ENCODE measurements around the gene CACNA1E.

CACNA1E gene

DNA sequence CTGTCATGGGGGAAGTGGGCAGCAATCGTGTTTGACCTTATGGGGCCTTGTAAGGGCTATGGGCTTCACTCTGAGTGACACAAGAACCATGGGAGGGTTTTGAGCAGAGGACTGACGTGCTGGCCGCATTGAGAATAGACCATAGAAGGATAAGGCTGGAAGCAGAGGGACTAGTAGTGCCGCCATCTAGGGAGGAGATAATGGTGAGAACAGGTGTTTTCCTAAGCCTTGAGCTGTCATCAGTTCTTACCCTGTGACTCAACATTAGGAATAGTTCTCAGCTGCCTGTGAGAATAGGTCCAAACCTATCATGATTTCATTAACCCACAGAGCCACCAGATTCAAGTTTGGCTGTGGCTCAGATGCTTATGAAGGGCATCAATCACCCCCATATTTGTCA lies 228.5 kb downstream of the CACNA1E start:
- FAIRE-seq, result no peak

DNA sequence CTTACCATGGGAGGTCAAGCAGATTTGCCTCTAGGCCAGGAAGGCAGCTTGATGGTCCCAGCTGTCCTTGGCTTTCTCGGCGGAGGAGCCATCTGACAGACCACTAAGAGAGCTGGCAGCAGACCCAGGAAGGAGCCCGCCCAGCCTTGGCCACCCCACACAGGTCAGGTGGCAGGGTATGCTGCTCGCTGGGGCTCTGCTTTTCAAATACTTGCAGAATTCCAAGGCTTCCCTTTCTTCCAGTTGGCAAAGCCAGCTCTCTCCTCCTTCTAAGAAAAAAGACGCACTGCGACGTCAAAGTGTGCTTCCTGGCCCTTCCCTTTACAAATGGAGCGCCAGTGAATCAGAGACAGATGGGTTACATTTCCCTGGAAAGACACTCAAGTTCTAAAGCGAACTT lies 229.4 kb downstream of the CACNA1E start:
- no peak for FAIRE-seq

DNA sequence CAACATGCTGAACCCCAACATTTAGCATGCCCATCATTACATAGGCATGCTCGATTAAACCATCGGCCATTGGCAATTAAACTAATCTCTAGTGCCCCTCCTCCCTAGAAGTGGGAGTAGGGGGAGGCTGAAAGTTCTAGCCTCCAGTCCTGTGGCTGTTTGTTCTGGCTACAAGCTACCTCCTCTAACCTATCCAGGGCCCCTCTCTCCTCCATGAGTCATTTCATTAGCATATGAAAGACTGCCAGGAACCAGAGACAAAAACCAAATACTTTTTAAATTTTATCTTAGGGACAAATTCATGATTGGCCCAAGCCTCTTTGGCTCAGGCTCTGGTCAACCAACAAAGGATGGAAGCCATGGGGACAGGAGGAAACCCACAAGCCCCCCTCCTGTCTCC lies 231.1 kb downstream of the CACNA1E start:
- FAIRE-seq, result no peak

DNA sequence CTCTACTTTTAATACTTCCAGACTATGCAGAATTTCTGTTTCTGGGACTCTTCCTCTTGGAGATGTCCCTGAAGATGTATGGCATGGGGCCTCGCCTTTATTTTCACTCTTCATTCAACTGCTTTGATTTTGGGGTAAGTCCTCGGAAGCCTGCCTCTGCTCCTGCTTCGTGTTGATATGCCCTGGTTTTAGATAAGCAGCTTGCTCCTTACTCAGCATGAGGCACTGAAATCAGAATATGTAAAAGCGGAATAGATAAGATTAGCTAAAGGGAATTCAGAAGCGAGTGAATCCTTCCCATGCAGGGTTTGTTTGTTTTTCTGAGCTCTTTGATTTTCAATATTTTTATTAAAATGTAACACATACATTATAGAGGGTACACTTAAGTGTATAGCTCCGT lies 234.7 kb downstream of the CACNA1E start:
- FAIRE-seq, result no peak

DNA sequence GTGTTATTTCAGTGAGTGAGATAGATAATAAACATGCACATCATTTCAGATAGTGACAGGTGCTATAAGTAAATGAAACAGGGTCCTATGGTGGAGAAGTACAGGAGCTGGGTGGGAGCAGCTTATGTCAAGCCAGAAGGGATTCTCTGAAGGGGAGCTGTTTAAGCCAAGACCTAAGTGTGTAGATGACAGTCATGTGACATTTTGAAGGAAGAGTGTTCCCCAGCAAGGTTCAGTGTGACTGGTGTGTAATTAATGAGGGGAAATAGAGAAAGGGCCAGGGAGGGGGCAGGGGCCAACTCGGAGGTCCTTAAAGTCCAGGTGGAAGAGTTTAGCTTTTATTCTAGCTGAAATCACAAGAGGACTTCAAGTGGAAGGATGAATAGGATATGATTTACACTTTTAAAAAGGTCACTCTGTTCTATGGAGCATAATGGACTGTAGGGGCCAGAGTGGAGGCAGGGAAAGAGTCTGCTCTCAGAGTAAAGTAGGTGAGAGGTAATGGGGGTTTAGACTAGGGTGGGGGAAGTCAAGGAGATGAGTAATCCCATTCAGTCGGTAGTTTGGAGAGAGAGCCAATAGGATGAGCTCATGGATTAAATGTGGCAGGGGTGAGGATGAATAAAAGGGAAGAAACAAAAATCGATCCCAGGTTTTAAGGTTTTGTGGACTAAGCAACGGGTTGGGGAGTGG lies 243.1 kb downstream of the CACNA1E start:
- no peak for FAIRE-seq

DNA sequence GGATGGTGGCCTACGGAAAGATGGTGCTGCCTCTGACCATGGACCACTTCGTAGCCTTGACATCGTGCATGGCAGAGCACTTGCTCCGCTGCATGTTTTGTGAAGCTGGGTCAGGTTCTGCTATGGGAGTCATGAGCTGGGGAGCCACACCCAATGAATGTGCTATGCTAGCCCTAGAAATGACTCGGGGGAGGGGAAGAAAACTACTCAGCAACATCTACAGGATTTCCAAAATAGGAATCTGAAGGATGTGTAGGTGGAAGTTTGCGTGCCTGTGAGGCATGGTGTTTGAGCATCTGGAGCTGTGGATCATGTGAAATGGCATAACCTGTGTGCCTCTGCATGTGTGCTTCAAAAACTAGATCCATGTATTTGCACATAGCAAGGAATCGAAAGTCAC lies 247.3 kb downstream of the CACNA1E start:
- FAIRE-seq, result no peak

DNA sequence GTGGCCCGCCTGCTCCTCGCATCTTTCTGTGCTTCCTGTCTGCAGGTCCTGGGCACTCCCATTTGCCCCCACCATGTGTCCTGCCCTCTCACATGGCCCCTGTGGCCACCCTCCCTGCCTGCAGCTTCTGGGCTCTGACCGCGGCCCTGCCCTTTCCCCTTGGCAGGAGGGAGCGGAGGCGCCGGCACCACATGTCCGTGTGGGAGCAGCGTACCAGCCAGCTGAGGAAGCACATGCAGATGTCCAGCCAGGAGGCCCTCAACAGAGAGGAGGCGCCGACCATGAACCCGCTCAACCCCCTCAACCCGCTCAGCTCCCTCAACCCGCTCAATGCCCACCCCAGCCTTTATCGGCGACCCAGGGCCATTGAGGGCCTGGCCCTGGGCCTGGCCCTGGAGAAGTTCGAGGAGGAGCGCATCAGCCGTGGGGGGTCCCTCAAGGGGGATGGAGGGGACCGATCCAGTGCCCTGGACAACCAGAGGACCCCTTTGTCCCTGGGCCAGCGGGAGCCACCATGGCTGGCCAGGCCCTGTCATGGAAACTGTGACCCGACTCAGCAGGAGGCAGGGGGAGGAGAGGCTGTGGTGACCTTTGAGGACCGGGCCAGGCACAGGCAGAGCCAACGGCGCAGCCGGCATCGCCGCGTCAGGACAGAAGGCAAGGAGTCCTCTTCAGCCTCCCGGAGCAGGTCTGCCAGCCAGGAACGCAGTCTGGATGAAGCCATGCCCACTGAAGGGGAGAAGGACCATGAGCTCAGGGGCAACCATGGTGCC lies 249.1 kb downstream of the CACNA1E start:
- FAIRE-seq, result no peak

DNA sequence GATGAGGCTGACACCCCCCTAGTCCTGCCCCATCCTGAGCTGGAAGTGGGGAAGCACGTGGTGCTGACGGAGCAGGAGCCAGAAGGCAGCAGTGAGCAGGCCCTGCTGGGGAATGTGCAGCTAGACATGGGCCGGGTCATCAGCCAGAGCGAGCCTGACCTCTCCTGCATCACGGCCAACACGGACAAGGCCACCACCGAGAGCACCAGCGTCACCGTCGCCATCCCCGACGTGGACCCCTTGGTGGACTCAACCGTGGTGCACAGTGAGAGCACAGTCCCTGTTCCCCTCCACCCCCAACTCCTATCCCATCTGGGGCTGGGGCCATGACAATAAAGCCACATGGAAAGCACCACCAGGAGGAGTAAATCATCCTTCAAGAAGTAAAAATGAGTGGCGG lies 250.2 kb downstream of the CACNA1E start:
- no peak for FAIRE-seq

DNA sequence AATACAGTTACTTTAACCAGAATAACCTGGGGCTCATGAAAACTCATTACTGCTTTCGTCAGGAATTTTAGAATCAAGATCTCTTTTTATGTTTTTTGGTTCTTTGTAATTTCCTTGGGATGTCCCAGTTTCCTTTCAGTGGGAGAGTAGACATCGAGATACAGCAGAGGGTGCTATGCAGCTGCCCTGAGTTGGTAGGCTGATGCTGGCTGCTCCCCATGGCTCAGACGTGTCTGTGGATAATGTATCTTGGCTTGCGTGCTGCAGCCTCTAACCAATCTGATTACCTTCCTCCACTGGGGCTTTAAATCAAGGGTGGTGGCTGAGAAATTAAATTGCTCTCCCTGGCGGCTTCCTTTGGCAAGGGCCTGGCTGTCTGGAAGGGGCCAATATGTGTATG lies 253.7 kb downstream of the CACNA1E start:
- FAIRE-seq, result no peak

DNA sequence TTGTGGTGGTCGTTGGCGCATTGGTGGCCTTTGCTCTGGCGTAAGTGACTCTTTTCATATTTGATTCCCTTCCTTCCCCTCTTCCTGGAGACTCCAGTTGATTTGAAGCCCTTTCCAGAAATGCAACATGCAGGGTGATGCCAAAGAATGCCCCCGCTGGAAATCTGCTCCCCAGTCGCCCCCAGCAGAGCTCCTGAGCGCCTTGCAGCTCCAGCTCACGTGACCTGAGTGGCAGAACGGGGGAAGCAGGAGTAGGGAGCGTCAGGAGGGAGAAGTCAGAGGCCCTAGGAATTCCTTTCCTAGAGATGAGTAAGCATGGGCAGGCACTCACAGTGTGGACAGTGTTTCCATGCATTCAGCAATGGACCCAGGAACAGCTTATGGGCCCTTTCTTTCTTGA lies 255.9 kb downstream of the CACNA1E start:
- FAIRE-seq, result no peak

DNA sequence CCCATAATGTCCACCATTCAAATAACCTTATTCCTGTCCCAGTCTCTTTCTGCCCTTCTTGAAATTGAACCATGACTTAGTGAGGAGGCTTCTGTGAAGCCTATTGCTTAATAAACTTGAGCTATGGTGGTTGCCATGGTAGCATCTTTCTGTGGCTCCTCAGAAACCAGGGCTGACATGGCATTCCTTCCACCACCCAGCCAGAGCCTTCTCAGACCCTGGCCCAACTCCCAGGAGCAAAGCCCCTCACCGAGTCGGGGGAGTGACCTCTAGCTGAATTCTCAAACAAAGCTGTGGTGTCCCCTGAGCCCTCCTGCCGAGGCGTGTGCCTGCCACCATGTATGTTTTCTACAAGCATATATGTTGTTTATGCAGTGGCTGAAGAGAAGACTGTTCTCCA lies 259.1 kb downstream of the CACNA1E start:
- FAIRE-seq, result no peak

DNA sequence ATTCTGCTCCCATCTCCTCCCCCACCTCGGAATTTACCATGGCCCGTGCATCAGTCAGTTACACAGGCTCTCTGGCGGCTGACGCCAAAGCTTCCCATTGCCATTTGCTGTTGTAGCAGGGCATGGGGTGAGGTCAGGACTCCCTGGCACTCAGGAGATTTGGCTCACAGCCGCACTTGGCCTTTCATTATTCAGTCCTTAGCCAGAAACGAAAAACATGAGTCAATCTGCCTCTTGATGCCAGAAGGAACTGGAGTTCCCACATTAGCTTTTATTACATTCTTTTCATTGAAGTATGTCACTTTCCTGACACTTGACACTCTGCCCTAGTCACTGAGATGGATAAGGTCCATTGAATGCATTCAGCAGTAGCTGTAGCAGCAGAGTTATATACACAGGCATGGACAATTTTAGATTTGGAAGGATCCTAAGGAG lies 260.6 kb downstream of the CACNA1E start:
- FAIRE-seq, result no peak

DNA sequence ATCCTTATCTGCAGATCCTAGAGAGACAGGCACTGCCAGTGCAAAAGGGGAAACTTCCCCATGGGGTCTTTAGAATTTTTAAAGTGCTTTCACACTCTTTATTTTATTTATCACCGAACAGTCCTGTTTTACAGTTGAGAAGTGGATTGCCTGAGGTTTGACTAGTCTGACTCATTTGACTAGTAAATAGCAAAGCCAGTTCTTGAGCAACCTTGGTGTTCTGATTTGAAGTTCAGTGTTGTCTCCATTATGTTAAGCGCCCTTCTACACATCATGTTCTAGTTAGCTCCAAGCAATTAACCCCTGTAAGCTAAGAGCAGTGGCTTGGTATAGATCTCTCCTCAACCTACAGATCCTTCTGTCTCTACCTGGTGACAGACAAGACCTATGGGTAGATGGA lies 262.9 kb downstream of the CACNA1E start:
- no peak for FAIRE-seq

DNA sequence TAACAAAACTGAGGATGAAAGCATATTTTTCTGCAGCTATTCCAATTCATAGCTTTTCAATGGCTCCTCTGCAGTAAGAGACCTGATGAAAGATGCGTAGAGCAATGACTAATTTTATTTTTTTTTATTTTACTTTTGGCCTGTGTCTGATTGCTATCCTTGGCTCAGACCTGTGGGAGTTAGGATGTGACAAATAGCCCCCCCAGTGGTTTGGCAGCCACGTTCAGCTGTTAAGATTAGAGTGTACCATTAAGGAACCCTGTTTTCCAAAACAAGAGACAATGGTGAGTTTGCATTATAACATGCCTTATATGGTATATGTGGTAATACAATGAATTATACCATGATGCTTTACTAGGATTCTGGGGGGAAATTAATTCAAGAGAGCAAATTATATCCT lies 264.7 kb downstream of the CACNA1E start:
- no peak for FAIRE-seq

DNA sequence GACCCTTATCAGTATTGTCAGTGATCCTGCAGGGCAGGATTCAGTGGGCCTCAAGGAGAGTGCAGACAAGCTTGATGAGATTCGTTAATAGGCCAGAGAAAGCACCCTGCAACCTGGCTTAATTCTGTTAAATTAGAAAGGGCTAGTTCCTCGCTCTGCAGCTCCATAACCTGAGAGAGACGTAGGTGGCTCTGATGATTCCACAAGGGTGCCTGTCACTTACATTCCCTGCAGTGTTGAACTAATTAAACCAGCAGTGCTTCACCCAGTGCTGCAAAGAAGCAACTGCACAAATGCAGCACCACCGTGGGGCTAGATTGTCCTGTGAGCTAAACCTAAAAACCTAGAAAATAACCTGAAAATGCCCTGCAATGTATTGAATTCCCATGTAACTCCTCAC lies 270.8 kb downstream of the CACNA1E start:
- no peak for FAIRE-seq

DNA sequence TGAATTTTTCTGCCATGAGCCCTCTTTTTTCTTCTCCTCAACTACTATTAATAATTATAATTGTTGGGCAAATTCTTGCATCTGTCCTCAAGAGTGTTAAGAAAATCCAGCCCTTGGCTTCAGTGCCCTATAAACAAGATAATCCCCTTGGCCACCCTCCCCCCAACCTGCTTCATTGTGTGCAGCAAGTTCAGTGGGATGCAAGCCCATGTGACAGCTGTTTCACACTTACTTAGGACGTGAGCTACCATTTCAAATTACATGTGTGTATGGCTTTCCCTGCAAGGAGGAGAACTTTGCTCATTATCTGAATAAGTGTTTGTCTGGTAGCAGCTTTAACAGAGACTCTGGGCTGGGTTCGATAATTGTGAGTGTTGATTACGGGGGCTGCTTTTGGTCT lies 276.2 kb downstream of the CACNA1E start:
- FAIRE-seq, result no peak

DNA sequence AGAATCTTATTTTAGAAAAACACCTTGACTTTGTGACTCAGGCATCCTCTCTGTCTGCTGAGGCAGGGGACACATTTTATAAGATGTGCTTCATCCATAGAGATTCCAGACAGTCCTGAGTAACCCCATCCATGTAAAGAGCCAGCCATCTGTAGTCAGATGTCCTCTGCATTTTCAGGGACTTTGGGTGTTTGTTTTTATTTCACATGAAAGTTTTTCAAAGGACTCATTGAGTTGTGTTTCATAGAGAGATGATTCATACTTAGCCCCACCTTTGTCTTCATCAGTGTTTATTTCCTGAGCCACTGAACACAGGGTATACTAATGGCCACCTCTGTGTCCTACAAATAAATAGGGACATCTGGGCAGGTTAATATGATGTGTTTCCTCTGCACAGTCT lies 280.4 kb downstream of the CACNA1E start:
- FAIRE-seq, result no peak

DNA sequence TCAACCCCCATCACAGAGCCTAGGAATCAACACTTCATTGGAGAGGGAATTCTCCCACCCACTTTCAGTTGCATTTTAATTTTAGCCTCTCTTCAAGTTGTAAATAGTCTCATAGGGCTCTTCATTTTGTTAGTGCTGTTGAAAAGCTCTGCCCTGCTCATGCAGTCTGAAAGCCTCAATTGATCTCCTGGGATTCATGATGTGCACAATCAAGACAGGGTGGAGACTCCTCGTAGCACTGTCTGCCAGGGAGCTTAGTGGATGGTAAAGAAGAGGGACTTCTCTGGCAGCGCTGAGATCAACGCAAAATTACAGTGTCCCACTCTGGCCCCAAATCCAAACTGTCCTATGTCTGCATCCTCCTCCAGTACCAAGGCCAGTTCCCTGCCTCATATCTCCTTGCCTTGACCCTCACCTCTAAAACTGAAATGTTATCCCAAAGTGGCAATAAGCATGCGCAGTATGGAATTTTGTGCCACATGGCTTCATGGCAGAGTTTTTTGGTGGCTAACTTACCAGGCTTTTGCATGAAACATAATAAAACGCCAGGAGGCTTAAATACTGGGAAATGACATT lies 282.2 kb downstream of the CACNA1E start:
- FAIRE-seq, result no peak

DNA sequence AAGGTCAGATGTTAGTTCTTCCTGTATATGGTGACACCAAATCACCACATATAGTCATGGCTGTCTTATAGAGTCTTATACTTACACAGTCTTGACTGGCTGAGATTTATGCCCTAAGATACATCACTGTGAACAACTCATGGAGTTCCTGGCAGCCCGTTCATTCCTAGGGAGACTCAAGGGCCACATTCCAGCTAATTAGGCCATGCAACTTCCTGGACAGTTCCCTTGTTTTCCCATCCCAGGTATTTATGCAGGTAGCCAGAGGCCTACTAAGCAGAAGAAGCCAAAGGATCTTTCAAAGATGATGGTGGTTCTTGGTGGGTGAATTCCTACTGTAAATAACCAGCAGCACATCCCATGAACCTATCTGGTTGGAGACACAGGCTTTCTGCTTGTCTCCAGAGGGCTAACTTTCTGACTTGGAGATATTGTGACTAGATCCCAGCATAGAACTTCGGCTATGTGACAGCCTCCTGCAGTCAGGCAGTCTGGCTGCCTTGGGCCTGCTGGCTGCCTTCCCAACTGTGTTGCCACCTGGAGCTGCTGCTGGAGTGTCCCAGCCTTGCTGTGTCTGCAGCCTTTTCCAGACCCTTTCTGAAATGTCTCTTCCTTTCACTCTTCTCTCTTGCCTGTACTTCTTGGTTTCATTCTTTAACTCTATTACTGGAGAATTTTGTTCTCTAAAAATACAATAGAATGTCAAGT lies 283.8 kb downstream of the CACNA1E start:
- FAIRE-seq, result no peak

DNA sequence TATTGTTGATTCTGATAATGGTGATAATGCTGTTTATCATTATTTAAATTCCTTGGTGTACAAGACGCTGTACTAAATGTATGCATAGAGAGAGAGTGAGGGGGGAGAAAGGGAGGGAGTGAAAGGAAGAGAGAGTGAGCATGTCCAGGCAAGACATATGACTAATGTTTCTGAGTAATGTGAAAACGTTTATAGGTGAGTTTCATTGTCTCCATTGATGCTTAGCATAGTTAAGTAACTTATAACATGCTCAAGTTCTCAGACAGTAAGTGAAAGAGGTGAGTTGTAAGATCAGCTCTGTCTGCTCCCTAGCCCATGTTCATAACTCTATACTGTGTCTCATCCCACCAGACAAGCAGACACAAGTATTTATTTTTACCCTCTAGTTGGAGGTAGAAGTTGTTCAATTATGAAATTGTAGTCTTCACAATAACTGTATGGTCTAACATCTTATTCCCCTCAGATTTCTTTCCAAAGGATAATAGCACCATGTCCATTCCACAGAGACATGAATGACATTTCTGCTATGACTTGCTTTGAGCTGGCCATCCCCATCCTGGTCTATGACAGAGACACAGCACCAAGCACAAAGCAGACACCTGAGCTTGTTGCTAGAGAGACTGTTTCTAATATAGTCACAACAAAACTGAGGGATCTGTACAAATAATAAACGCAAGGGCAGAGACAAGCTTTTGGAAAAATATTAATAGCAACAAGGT lies 285.1 kb downstream of the CACNA1E start:
- no peak for FAIRE-seq

DNA sequence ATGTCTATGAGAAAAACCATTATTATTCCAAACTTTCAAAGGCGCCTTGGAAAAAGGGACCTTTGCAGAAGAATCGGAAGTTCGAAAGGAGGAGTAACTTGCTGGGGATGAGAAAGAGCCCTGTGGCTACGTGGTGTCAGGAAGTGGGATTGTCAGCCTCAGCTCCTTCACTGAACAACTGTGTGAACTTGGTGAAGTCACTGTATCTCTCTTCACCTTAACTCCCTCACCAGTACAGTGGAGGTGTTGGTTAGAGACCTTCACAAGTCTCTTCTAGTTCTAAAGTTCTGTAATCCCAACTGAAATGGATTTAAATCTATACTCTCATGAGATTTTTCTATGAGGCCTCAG lies 285.6 kb downstream of the CACNA1E start:
- FAIRE-seq, result no peak

DNA sequence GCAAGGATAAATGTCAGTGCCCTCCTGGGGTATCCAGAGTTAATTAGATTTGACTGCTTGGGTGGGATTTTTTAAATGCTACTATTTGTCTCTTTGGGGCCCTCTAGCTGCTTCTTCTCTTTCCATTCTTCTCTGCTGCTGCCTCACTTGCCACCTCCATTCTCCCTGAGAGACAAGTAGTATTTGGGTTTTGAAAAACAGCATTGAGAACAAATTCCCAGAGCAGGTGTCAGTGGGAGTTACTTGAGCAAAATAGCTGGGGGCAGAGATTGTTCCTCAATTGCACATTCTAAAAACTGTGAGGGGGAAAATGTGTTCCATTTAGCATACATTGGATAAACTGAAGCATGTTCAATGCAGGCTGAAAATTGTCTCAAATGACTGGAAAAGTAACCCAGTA lies 286.5 kb downstream of the CACNA1E start:
- FAIRE-seq, result no peak

DNA sequence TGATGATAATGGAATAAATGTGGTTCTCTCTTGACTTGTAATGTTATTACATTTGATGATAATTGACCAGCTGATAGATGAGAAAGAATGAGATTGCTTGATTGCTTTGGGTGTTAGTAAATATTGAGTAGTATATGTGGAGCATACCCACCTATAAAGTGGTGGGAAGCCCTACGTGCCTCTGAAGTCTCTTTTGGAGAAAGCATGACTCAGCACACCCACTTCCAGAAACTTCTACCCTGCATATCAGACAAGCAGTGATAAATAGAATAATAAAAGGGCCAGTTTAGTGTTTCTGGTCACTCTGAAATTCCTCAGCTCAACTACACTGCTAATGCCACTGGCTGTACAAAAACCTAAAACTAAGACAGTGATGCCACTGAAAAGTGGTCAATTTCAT lies 289.4 kb downstream of the CACNA1E start:
- FAIRE-seq, result no peak

All from endometrium (tissue), 2 donors.